Heart left ventricle (tissue), 16 donors: ENCODE results near the gene ZNF138. TPM values are rescaled to one million over a fixed set of nuclear protein-coding genes. Genes with fewer than 3 reads are reported as not detected.

Source experiments
- ATAC-seq, 4 donors: fragments of 200-7000 bp; cut with Tn5 transposase; one replicate each; pipeline ENCODE4 v1.9.1; 2020 to 2022; ENCODE audit warnings: moderate library complexity in 4 of 4, mild to moderate bottlenecking in 3 of 4, moderate number of reproducible peaks in 1 of 4
- DNase-seq, 5 donors: peaks; one replicate each; pipeline ENCODE4 v3.0.0-alpha.2; 2020
- H3K27ac ChIP-seq, 12 donors: fragments of 200-600 bp; sonication (generic) in 4 of 12; one replicate each; pipeline versions ENCODE4 v1.5.0 to v1.8.0; 2016 to 2022; ENCODE audit warnings: mild to moderate bottlenecking in 2 of 12
- H3K27me3 ChIP-seq, 9 donors: fragments of 200-600 bp; sonication (generic) in 2 of 9; one replicate each; pipeline versions ENCODE4 v1.5.1 to v1.8.0; 2016 to 2022; ENCODE audit warnings: mild to moderate bottlenecking in 3 of 9
- H3K36me3 ChIP-seq, 9 donors: fragments of 200-600 bp; sonication (generic) in 2 of 9; one replicate each; pipeline versions ENCODE4 v1.5.0 to v1.8.0; 2018 to 2022; ENCODE audit warnings: mild to moderate bottlenecking in 2 of 9
- H3K4me1 ChIP-seq, 12 donors: fragments of 200-600 bp; sonication (generic) in 4 of 12; one replicate each; pipeline versions ENCODE4 v1.5.0 to v1.8.0; 2016 to 2022; ENCODE audit warnings: mild to moderate bottlenecking in 3 of 12
- H3K4me3 ChIP-seq, 12 donors: fragments of 200-600 bp; sonication (generic) in 4 of 12; one replicate each; pipeline versions ENCODE4 v1.5.0 to v1.8.0; 2017 to 2022; ENCODE audit warnings: mild to moderate bottlenecking in 9 of 12, moderate library complexity in 4 of 12
- H3K9me3 ChIP-seq, 12 donors: fragments of 200-600 bp; sonication (generic) in 4 of 12; one replicate each; pipeline versions ENCODE4 v1.5.0 to v1.8.0; 2016 to 2022; ENCODE audit warnings: mild to moderate bottlenecking in 1 of 12
- CTCF ChIP-seq, 12 donors: fragments of 200-600 bp; sonication (generic) in 4 of 12; IDR thresholded peaks; one replicate each; pipeline versions ENCODE4 v1.5.0 to v1.8.0; 2018 to 2022; ENCODE audit warnings: antibody characterized with exemption in 12 of 12, mild to moderate bottlenecking in 5 of 12
- POLR2A ChIP-seq, 2 donors: fragments of 450-650 bp; IDR thresholded peaks; one replicate each; pipeline ENCODE4 v1.6.1; 2017; ENCODE audit warnings: antibody characterized with exemption in 2 of 2, mild to moderate bottlenecking in 2 of 2, moderate library complexity in 2 of 2
- WGBS, 4 donors: extraction: QIAGEN DNeasy Blood & Tissue Kit in 2 of 4; methylation state at CpG; one replicate each; pipeline versions ENCODE4 v1.1.5 to v1.1.7; 2013 to 2018; 5-methylcytosine and 5-hydroxymethylcytosine counted together
- intact Hi-C, 10 donors: fragments of 100-400 bp; cut with DNase I; formaldehyde crosslinking; loops; one replicate each; pipeline versions ENCODE4 v1.11.1 to v1.14.2; 2022
- polyA plus RNA-seq, 2 donors: library from polyadenylated mRNA; stranded (reverse); fragments of 200-250 nt; gene quantifications; one replicate each; pipeline ENCODE4 v1.2.3, GENCODE V29; 2013
- total RNA-seq, 9 donors: library from RNA; depleted of rRNA in 2 of 9; stranded (reverse); fragments of >200 nt in 2 of 9; fragmentation: NEBNext Ultra II Directional in 3 of 9; extraction: Animal tissue kit (Norgen Biotek cat#: 25700) in 3 of 9; gene quantifications; one replicate each; pipeline versions ENCODE4 v1.1.0 to v1.2.4, GENCODE V29; 2016 to 2023
- donor health status: ischemic (EF 13 %, LVEDD 7.1; RV severe dilation, severe dysfunction).
- donor health status: healthy with polysubstance abuse.
- donor health status: DM: no; HTN: yes; CAD: no.
- donor health status: DM: no; HTN: no; CAD: no.
- donor health status: ischemic (EF 25% LVEDD 6.9; RV normal size, moderate dysfunction).
- donor health status: ischemic (EF 25% LVEDD 5.7; RV mildly dilated, moderate dysfunction).
- donor health status: healthy.
- donor health status: DM: yes; HTN: yes; CAD: no.
- donor health status: ischemic (EF 35%, LVEDD 5.7; RV mildly dilated, moderate dysfunction).
- donor health status: nonischemic (EF 11% LVEDD 7.7; RV severe dilation, severe dysfunction).
- donor health status: DM: yes; HTN: yes; CAD: no.
- donor health status: PGD.
- donor health status: ischemic (EF 29% LVEDD 5.4; RV normal size, mild dysfunction).
- donor health status: nonischemic (EF 23%, LVEDD 6.1; RV moderate dilation, normal function).

Gene ZNF138
- total and polyA plus RNA-seq, 11 donors = 3.1 to 8.1 (median 4.2) TPM

GRCh38 chr7:64874562-64875250, 80.5 kb downstream of the ZNF138 start:
- Histone ChIP-seq H3K36me3 (no peaks in the 10 kb centered on the region), H3K27me3 (peaks cover 0 to 11% (median 0%) of the 10 kb centered on the region in 9 donors), H3K4me3 (no peak overlapping the region), H3K9me3 (peaks cover 0 to under 1% (median 0%) of the 10 kb centered on the region in 12 donors), H3K4me1 (peaks cover 0 to 10% (median 0%) of the 10 kb centered on the region in 12 donors), H3K27ac (no peak overlapping the region)
- intact Hi-C loops = no loop called here
- 80 to 91% (median 82%) methylated on average over 12 to 23 of the region's 23 CpGs for WGBS, 4 donors
- ATAC-seq = no peak
- no peak for DNase-seq
- TF ChIP-seq CTCF (IDR thresholded peaks at IDR 0.05) = no peak
- no peak for TF ChIP-seq POLR2A (IDR thresholded peaks at IDR 0.05)

- no peaks in the 10 kb centered on the region for H3K36me3 ChIP-seq
- no peak for ATAC-seq
- 79 to 91% (median 88%) methylated on average over 14 to 18 of the region's 18 CpGs for WGBS, 4 donors
Measured at GRCh38 chr7:64875258-64875657, 81.0 kb downstream of the ZNF138 start.

GRCh38 chr7:64875658-64876406, 81.6 kb downstream of the ZNF138 start:
- intact Hi-C loops = no loop called here
- Histone ChIP-seq H3K9me3 (peaks cover 0 to 5% (median 0%) of the 10 kb centered on the region in 12 donors), H3K4me3 (no peak overlapping the region), H3K36me3 (no peaks in the 10 kb centered on the region), H3K4me1 (peaks cover 0 to 10% (median 0%) of the 10 kb centered on the region in 12 donors), H3K27ac (no peak overlapping the region), H3K27me3 (peaks cover 0 to 11% (median 0%) of the 10 kb centered on the region in 9 donors)
- ATAC-seq = no peak
- TF ChIP-seq POLR2A (IDR thresholded peaks at IDR 0.05) = no peak
- TF ChIP-seq CTCF (IDR thresholded peaks at IDR 0.05) = no peak
- whole genome bisulfite sequencing, 4 donors = 87 to 91% (median 89%) methylated on average over 23 of the region's 23 CpGs
- no peak for DNase-seq

More at GRCh38 chr7:64875258-64875657, 81.0 kb downstream of the ZNF138 start:
- DNase-seq = no peak
- intact Hi-C loops = no loop called here
- Histone ChIP-seq H3K4me3 (no peak overlapping the region), H3K27ac (no peak overlapping the region), H3K4me1 (peaks cover 0 to 10% (median 0%) of the 10 kb centered on the region in 12 donors), H3K27me3 (peaks cover 0 to 11% (median 0%) of the 10 kb centered on the region in 9 donors), H3K9me3 (peaks cover 0 to 5% (median 0%) of the 10 kb centered on the region in 12 donors)
- TF ChIP-seq CTCF (IDR thresholded peaks at IDR 0.05) (no peak), POLR2A (IDR thresholded peaks at IDR 0.05) (no peak)
